Measurements from ENCODE around the gene GOLGB1. TPM values are rescaled to one million over a fixed set of nuclear protein-coding genes. Genes with fewer than 3 reads are reported as not detected.
A peak's percentile ranks its signal among the peaks of the same experiment; 100 is the strongest.
"Not testable (repeated sequence)": the region's sequence is repeated elsewhere in the genome, so short reads cannot be mapped to it uniquely, and the experiment has no call there.

The GOLGB1 gene
- total and polyA plus RNA-seq, 2 donors (not counting 1 experiment from before 2014, with no cell fraction given) = 24.7 to 68.7 TPM

GRCh38 chr3:121747976-121748375, 1.6 kb downstream of the GOLGB1 start:
- Histone ChIP-seq H3K36me3 (ENCODE audit: control insufficient read depth, insufficient read depth, low read length) (no peaks in the 10 kb centered on the region), H3K4me2 (ENCODE audit: extremely low read depth, insufficient read depth, low read length) (peak overlapping the region; percentile 98), H3K9ac (ENCODE audit: insufficient read depth, low read length) (no peak overlapping the region), H3K4me3 (replicated peaks in 1 of 4; ENCODE audit: control extremely low read depth in 1 of 4, insufficient read depth in 1 of 4, low read depth in 3 of 4, low read length in 4 of 4) (peak overlapping the region; percentile 53 to 97 (median 89)), H3K9me3 (ENCODE audit: control insufficient read depth, insufficient read depth, low read depth, low read length) (no peaks in the 10 kb centered on the region), H3K27ac (ENCODE audit: insufficient read depth, low read length) (no peak overlapping the region), H4K20me1 (ENCODE audit: control insufficient read depth, extremely low read depth, insufficient read depth, low read length) (no peaks in the 10 kb centered on the region), H3K79me2 (ENCODE audit: control insufficient read depth, insufficient read depth, low read length) (peaks cover 48% of the 10 kb centered on the region), H2AFZ (ENCODE audit: low read length) (no peak overlapping the region), H3K4me1 (ENCODE audit: control insufficient read depth, extremely low read depth, insufficient read depth, low read length) (peaks cover 4% of the 10 kb centered on the region), H3K27me3 (ENCODE audit: control insufficient read depth, insufficient read depth, low read length) (no peaks in the 10 kb centered on the region)
- TF ChIP-seq, protein P1, sequence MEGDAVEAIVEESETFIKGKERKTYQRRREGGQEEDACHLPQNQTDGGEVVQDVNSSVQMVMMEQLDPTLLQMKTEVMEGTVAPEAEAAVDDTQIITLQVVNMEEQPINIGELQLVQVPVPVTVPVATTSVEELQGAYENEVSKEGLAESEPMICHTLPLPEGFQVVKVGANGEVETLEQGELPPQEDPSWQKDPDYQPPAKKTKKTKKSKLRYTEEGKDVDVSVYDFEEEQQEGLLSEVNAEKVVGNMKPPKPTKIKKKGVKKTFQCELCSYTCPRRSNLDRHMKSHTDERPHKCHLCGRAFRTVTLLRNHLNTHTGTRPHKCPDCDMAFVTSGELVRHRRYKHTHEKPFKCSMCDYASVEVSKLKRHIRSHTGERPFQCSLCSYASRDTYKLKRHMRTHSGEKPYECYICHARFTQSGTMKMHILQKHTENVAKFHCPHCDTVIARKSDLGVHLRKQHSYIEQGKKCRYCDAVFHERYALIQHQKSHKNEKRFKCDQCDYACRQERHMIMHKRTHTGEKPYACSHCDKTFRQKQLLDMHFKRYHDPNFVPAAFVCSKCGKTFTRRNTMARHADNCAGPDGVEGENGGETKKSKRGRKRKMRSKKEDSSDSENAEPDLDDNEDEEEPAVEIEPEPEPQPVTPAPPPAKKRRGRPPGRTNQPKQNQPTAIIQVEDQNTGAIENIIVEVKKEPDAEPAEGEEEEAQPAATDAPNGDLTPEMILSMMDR (conservative IDR thresholded peaks at IDR 0.05 in 1 of 2, IDR thresholded peaks at IDR 0.05 in 1 of 2; ENCODE audit: low read depth in 1 of 2, low read length in 2 of 2) = no peak
- no peak for TF ChIP-seq EZH2 (IDR thresholded peaks at IDR 0.05; ENCODE audit: low read length, missing control alignments)
- DNase-seq (ENCODE audit: low read depth in 2 of 2) = no peak

- H3K4me3 ChIP-seq (replicated peaks in 1 of 4; ENCODE audit: control extremely low read depth in 1 of 4, insufficient read depth in 1 of 4, low read depth in 3 of 4, low read length in 4 of 4); H3K4me1 ChIP-seq (ENCODE audit: control insufficient read depth, extremely low read depth, insufficient read depth, low read length); DNase-seq (ENCODE audit: low read depth in 2 of 2); H3K4me2 ChIP-seq (ENCODE audit: extremely low read depth, insufficient read depth, low read length); H3K9me3 ChIP-seq (ENCODE audit: control insufficient read depth, insufficient read depth, low read depth, low read length); H3K27ac ChIP-seq (ENCODE audit: insufficient read depth, low read length); H3K36me3 ChIP-seq (ENCODE audit: control insufficient read depth, insufficient read depth, low read length); H3K9ac ChIP-seq (ENCODE audit: insufficient read depth, low read length); H2AFZ ChIP-seq (ENCODE audit: low read length); H4K20me1 ChIP-seq (ENCODE audit: control insufficient read depth, extremely low read depth, insufficient read depth, low read length); H3K27me3 ChIP-seq (ENCODE audit: control insufficient read depth, insufficient read depth, low read length): not testable (repeated sequence)
- H3K79me2 ChIP-seq (ENCODE audit: control insufficient read depth, insufficient read depth, low read length) = peaks cover 59% of the 10 kb centered on the region
These were observed 6.4 kb downstream of the GOLGB1 start for GRCh38 chr3:121743106-121743505.

DNA sequence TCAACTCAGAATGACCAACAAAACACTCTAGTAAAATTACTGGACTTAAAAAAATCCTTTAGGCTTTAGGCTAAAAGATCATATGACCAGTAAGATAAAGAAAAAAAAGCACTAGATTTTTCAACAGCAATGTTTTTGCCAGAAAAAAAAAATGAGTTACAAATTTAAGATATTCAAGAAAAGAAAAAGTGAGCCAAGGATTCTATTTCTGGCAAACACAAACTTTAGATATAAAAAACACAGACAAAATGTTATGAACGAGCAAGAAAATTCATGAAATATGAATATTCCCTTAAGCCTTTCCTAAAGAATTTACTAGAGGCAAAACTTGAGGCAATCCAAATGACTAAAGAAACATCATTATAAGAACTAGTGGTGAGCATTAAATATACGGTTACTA, 8.6 kb downstream of the GOLGB1 start:
- H3K4me1 ChIP-seq (ENCODE audit: control insufficient read depth, extremely low read depth, insufficient read depth, low read length) = no peaks in the 10 kb centered on the region
- no peak overlapping the region for H3K27ac ChIP-seq (ENCODE audit: insufficient read depth, low read length)
- no peaks in the 10 kb centered on the region for H4K20me1 ChIP-seq (ENCODE audit: control insufficient read depth, extremely low read depth, insufficient read depth, low read length)
- no peak for DNase-seq (ENCODE audit: low read depth in 2 of 2)
- no peak overlapping the region for H3K4me2 ChIP-seq (ENCODE audit: extremely low read depth, insufficient read depth, low read length)
- H3K9me3 ChIP-seq (ENCODE audit: control insufficient read depth, insufficient read depth, low read depth, low read length) = no peaks in the 10 kb centered on the region
- no peak overlapping the region for H3K9ac ChIP-seq (ENCODE audit: insufficient read depth, low read length)
- H2AFZ ChIP-seq (ENCODE audit: low read length) = no peak overlapping the region
- no peak for TF ChIP-seq EZH2 (IDR thresholded peaks at IDR 0.05; ENCODE audit: low read length, missing control alignments)
- TF ChIP-seq, protein P1 (conservative IDR thresholded peaks at IDR 0.05 in 1 of 2, IDR thresholded peaks at IDR 0.05 in 1 of 2; ENCODE audit: low read depth in 1 of 2, low read length in 2 of 2) = no peak
- H3K4me3 ChIP-seq (replicated peaks in 1 of 4; ENCODE audit: control extremely low read depth in 1 of 4, insufficient read depth in 1 of 4, low read depth in 3 of 4, low read length in 4 of 4) = no peak overlapping the region
- H3K36me3 ChIP-seq (ENCODE audit: control insufficient read depth, insufficient read depth, low read length) = no peaks in the 10 kb centered on the region
- H3K27me3 ChIP-seq (ENCODE audit: control insufficient read depth, insufficient read depth, low read length) = no peaks in the 10 kb centered on the region
- H3K79me2 ChIP-seq (ENCODE audit: control insufficient read depth, insufficient read depth, low read length) = peaks cover 52% of the 10 kb centered on the region
